Cardiac fibroblast (primary cell): ENCODE measurements around the gene NCOA6.
"Not testable (repeated sequence)": the region's sequence is repeated elsewhere in the genome, so short reads cannot be mapped to it uniquely, and the experiment has no call there.

Experiments
- DNase-seq, 2 donors: peaks; one replicate each; pipeline versions ENCODE4 v3.0.0 to v3.0.0-alpha.2; 2010; ENCODE audit warnings: low read depth in 2 of 2
- H3K4me3 ChIP-seq, 2 donors: replicated peaks in 1 of 2; 1 replicate in 1 of 2; 2 replicates in 1 of 2; pipeline ENCODE4 v1.5.1; 2011; ENCODE audit warnings: low read depth in 2 of 2, low read length in 2 of 2, mild to moderate bottlenecking in 2 of 2, moderate library complexity in 1 of 2
- CTCF ChIP-seq: IDR thresholded peaks from one replicate; pipeline ENCODE4 v1.5.1; 2011; ENCODE audit warnings: low read depth, mild to moderate bottlenecking, low read length, inconsistent platforms

The NCOA6 gene

GRCh38 chr20:34817801-34818200 lies 7.7 kb downstream of the NCOA6 start:
- no peak overlapping the region for H3K4me3 ChIP-seq
- DNase-seq: no peak
- no peak for TF ChIP-seq CTCF

GRCh38 chr20:34817072-34817471 lies 8.4 kb downstream of the NCOA6 start:
- DNase-seq: no peak
- H3K4me3 ChIP-seq: no peak overlapping the region
- no peak for TF ChIP-seq CTCF

- no peak for DNase-seq
- no peak for TF ChIP-seq CTCF
- no peak overlapping the region for H3K4me3 ChIP-seq
These were observed 9.8 kb downstream of the NCOA6 start for GRCh38 chr20:34815636-34816035.

- no peak overlapping the region for H3K4me3 ChIP-seq
- TF ChIP-seq CTCF: no peak
- no peak for DNase-seq
These were observed 16.9 kb downstream of the NCOA6 start for GRCh38 chr20:34808583-34808982.

- not testable (repeated sequence) for H3K4me3 ChIP-seq, DNase-seq
These were observed 17.4 kb downstream of the NCOA6 start for GRCh38 chr20:34807944-34808465.

GRCh38 chr20:34806255-34806654 lies 19.2 kb downstream of the NCOA6 start:
- no peak for TF ChIP-seq CTCF
- DNase-seq: peak in 1 of 2 donors; percentile 24

GRCh38 chr20:34798871-34799270 lies 26.6 kb downstream of the NCOA6 start:
- no peak for TF ChIP-seq CTCF
- no peak for DNase-seq
- no peak overlapping the region for H3K4me3 ChIP-seq

More at GRCh38 chr20:34806255-34806654, 19.2 kb downstream of the NCOA6 start:
- no peak overlapping the region for H3K4me3 ChIP-seq
